Stimulated activated CD4-positive, alpha-beta T cell treated with anti-CD3 and anti-CD28 coated beads, Interleukin-12 subunit alpha, Interleukin-12 subunit beta, amount 100 ng/mL, for 4 hours (primary cell): Measurements from ENCODE around the gene GPR139.

ENCODE experiments used
- DNase-seq: peaks from one replicate; pipeline ENCODE4 v3.0.0-alpha.2; 2020

GPR139 gene

GRCh38 chr16:20073203-20074098 is at the start of gene GPR139:
Gene GPR139, minus strand, starts transcription at chr16:20073890. Its CDS starts 274 bp downstream, at chr16:20073616.
- DNase-seq: no peak

GRCh38 chr16:20122011-20122410 is 48.3 kb upstream of the GPR139 start:
- no peak for DNase-seq

- DNase-seq: no peak
Measured at GRCh38 chr16:20114356-20114755, 40.7 kb upstream of the GPR139 start.

GRCh38 chr16:20111143-20111542 is 37.5 kb upstream of the GPR139 start:
- no peak for DNase-seq

GRCh38 chr16:20107083-20107482 is 33.4 kb upstream of the GPR139 start:
- no peak for DNase-seq

GRCh38 chr16:20104563-20105183 is 31.0 kb upstream of the GPR139 start:
- DNase-seq: no peak

- no peak for DNase-seq
Measured at GRCh38 chr16:20102521-20102920, 28.8 kb upstream of the GPR139 start.

- DNase-seq: no peak
Measured at GRCh38 chr16:20102021-20102420, 28.3 kb upstream of the GPR139 start.

- no peak for DNase-seq
Measured at GRCh38 chr16:20099375-20099774, 25.7 kb upstream of the GPR139 start.

- DNase-seq: no peak
Measured at GRCh38 chr16:20094157-20094556, 20.5 kb upstream of the GPR139 start.

GRCh38 chr16:20089246-20089965 is 15.7 kb upstream of the GPR139 start:
- no peak for DNase-seq

- no peak for DNase-seq
Measured at GRCh38 chr16:20084624-20085226, 11.0 kb upstream of the GPR139 start.

- DNase-seq: no peak
Measured at GRCh38 chr16:20079106-20079505, 5.4 kb upstream of the GPR139 start.

- DNase-seq: no peak
Measured at GRCh38 chr16:20075243-20075642, 1.6 kb upstream of the GPR139 start.

- DNase-seq: no peak
Measured at GRCh38 chr16:20074099-20074991, 655 bp upstream of the GPR139 start.

GRCh38 chr16:20072874-20073202 is 852 bp downstream of the GPR139 start:
- DNase-seq: no peak

GRCh38 chr16:20072146-20072873 is 1.4 kb downstream of the GPR139 start:
- no peak for DNase-seq

- no peak for DNase-seq
Measured at GRCh38 chr16:20064931-20065330, 8.8 kb downstream of the GPR139 start.

GRCh38 chr16:20064520-20064919 is 9.2 kb downstream of the GPR139 start:
- no peak for DNase-seq

- DNase-seq: no peak
Measured at GRCh38 chr16:20061132-20061531, 12.6 kb downstream of the GPR139 start.

GRCh38 chr16:20056436-20056835 is 17.3 kb downstream of the GPR139 start:
- no peak for DNase-seq

- DNase-seq: no peak
Measured at GRCh38 chr16:20053336-20053735, 20.4 kb downstream of the GPR139 start.
